Measurements from ENCODE around the gene DOCK1.
A peak's percentile ranks its signal among the peaks of the same experiment; 100 is the strongest.
"Not testable (repeated sequence)": the region's sequence is repeated elsewhere in the genome, so short reads cannot be mapped to it uniquely, and the experiment has no call there.

DOCK1 gene

GRCh38 chr10:126903656-126904360 lies 1.4 kb upstream of the DOCK1 start:
- no peak for DNase-seq

- no peak for DNase-seq
Measured at GRCh38 chr10:126904516-126904817, 761 bp upstream of the DOCK1 start.

- DNase-seq, result peak; percentile 37
Measured at GRCh38 chr10:126905776-126906703, 812 bp downstream of the DOCK1 start.

GRCh38 chr10:126906704-126907422 lies 1.6 kb downstream of the DOCK1 start:
- no peak for DNase-seq

- DNase-seq, result no peak
Measured at GRCh38 chr10:126907423-126907970, 2.3 kb downstream of the DOCK1 start.

GRCh38 chr10:126908225-126908624 lies 3.0 kb downstream of the DOCK1 start:
- DNase-seq, result no peak

- no peak for DNase-seq
Measured at GRCh38 chr10:126908729-126909128, 3.5 kb downstream of the DOCK1 start.

GRCh38 chr10:126909147-126909546 lies 3.9 kb downstream of the DOCK1 start:
- DNase-seq, result no peak

- no peak for DNase-seq
Measured at GRCh38 chr10:126910196-126910595, 5.0 kb downstream of the DOCK1 start.

GRCh38 chr10:126910798-126911197 lies 5.6 kb downstream of the DOCK1 start:
- DNase-seq, result no peak

- DNase-seq, result no peak
Measured at GRCh38 chr10:126911301-126911700, 6.1 kb downstream of the DOCK1 start.

- no peak for DNase-seq
Measured at GRCh38 chr10:126913316-126913715, 8.1 kb downstream of the DOCK1 start.

GRCh38 chr10:126914561-126914960 lies 9.3 kb downstream of the DOCK1 start:
- no peak for DNase-seq

GRCh38 chr10:126916952-126917351 lies 11.7 kb downstream of the DOCK1 start:
- not testable (repeated sequence) for DNase-seq

- no peak for DNase-seq
Measured at GRCh38 chr10:126917375-126917774, 12.1 kb downstream of the DOCK1 start.

GRCh38 chr10:126917975-126918908 lies 13.0 kb downstream of the DOCK1 start:
- DNase-seq, result no peak

GRCh38 chr10:126919426-126919825 lies 14.2 kb downstream of the DOCK1 start:
- no peak for DNase-seq

GRCh38 chr10:126921162-126921561 lies 15.9 kb downstream of the DOCK1 start:
- DNase-seq, result no peak

- DNase-seq, result no peak
Measured at GRCh38 chr10:126921974-126922525, 16.8 kb downstream of the DOCK1 start.

GRCh38 chr10:126924180-126924914 lies 19.1 kb downstream of the DOCK1 start:
- DNase-seq, result no peak

GRCh38 chr10:126924915-126925300 lies 19.7 kb downstream of the DOCK1 start:
- no peak for DNase-seq

All from NCI-H146 (cell line).